ENCODE data around the gene WDFY4.
A peak's percentile ranks its signal among the peaks of the same experiment; 100 is the strongest.

The WDFY4 gene

DNA sequence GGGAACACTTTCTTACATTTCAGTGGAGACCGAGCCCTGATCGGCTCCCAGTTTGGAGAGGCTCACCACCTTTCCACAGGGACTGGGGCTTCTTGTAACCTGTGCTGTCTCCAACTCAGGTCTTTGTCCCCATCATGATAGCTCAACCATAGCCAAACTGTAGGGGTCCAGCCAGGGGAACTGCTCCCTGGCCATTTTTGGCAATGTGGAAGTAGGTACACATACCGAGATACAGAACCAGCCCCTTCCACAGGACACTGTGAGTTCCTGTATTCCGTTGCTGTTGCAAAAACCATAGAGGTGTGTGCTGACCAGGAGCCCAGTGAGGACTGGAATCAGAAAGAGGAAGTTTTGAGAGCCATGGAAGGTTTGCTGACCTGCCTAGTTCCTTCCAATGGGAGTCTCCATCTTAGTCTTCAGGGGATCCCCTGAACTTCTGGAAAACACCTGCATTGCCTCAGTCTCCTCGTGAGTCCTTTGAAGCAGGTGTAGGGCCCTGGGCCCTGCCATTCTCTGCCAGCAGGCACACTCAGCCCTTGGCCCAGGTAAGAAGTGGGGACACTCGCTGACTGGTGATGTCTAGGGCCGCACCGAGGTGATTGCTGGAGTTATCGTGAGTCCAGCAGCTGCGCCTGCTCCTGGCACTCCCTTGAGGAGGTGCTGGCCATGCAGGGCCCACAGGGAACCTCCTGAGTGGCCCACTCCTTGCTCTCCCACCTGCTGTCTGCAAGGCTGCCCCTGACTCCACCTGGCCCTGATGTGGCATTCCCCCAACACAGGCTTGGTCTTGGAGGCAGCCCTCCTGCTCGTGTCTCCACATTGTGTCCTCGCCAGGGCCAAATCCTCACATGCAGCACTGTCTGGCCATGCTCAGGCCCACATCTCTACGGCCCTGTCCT is 11.2 kb downstream of the WDFY4 start:
- no peaks in the 10 kb centered on the region for H3K9me3 ChIP-seq (ENCODE audit: control insufficient read depth, low read length)
- H3K4me2 ChIP-seq (ENCODE audit: low read length, poor library complexity, severe bottlenecking) = no peak overlapping the region
- H3K36me3 ChIP-seq (ENCODE audit: control insufficient read depth in 1 of 2, insufficient read depth in 2 of 2, low read depth in 1 of 2, low read length in 2 of 2) = no peaks in the 10 kb centered on the region
- peak overlapping the region in 1 of 2 experiments; percentile 58 for H3K14ac ChIP-seq (ENCODE audit: low read length in 2 of 2)
- no peaks in the 10 kb centered on the region for H3K4me1 ChIP-seq (ENCODE audit: control insufficient read depth, insufficient read depth, low read depth, low read length)
- no peak overlapping the region for H3K23ac ChIP-seq (ENCODE audit: low read length in 2 of 2)
- no peak overlapping the region for H2BK12ac ChIP-seq (ENCODE audit: low read length in 2 of 2)
- H3K18ac ChIP-seq (ENCODE audit: low read depth in 1 of 2, low read length in 2 of 2) = no peak overlapping the region
- peaks cover 32 to 85% of the 10 kb centered on the region in 2 experiments for H3K27me3 ChIP-seq (ENCODE audit: control insufficient read depth in 1 of 2, insufficient read depth in 1 of 2, low read length in 2 of 2)
- no peak overlapping the region for H2BK120ac ChIP-seq (ENCODE audit: low read depth, low read length)
- no peak overlapping the region for H3K27ac ChIP-seq (ENCODE audit: low read length, poor library complexity, severe bottlenecking)
- no peak overlapping the region for H3K4me3 ChIP-seq (ENCODE audit: insufficient read depth in 1 of 2, low read depth in 1 of 2, low read length in 2 of 2)
- 86% methylated on average over 10 of the region's 13 CpGs for WGBS
- no peak overlapping the region for H2BK5ac ChIP-seq (ENCODE audit: low read depth, low read length, poor library complexity, severe bottlenecking)
- H2AFZ ChIP-seq (ENCODE audit: low read depth, low read length) = no peak overlapping the region
- no peak overlapping the region for H4K91ac ChIP-seq (ENCODE audit: low read length)
- no peak overlapping the region for H2AK5ac ChIP-seq (ENCODE audit: low read length, severe bottlenecking)
- no peak overlapping the region for H4K8ac ChIP-seq (ENCODE audit: low read length)
- DNase-seq = no peak
- H3K9ac ChIP-seq (ENCODE audit: low read length) = no peak overlapping the region
- H3K4ac ChIP-seq (ENCODE audit: low read depth in 1 of 2, low read length in 2 of 2) = no peak overlapping the region
- H3K79me1 ChIP-seq (replicated peaks; ENCODE audit: low read length, poor library complexity, severe bottlenecking) = no peaks in the 10 kb centered on the region
- no peak overlapping the region for H2BK15ac ChIP-seq (ENCODE audit: low read depth, poor library complexity, severe bottlenecking)

DNA sequence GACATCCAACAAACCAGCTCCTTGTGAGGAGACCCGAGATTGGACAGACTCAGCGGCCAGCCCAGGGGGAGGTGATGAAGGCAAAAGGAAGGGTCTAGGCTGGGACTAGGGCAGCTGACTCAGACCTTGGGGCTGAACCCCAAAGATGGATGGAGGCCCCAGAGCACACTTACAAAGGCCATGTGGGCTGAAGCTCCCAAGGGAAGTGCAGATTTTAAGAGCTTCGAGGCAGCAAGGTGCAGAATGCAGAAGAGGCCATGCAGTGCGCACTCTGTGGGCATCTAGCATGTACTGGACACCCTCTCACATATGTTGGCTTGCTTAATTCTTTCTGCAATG is 11.8 kb downstream of the WDFY4 start:
- no peaks in the 10 kb centered on the region for H3K36me3 ChIP-seq (ENCODE audit: control insufficient read depth in 1 of 2, insufficient read depth in 2 of 2, low read depth in 1 of 2, low read length in 2 of 2)
- no peak overlapping the region for H2BK12ac ChIP-seq (ENCODE audit: low read length in 2 of 2)
- H3K27me3 ChIP-seq (ENCODE audit: control insufficient read depth in 1 of 2, insufficient read depth in 1 of 2, low read length in 2 of 2) = peaks cover 29 to 85% of the 10 kb centered on the region in 2 experiments
- no peak overlapping the region for H3K4ac ChIP-seq (ENCODE audit: low read depth in 1 of 2, low read length in 2 of 2)
- H2BK5ac ChIP-seq (ENCODE audit: low read depth, low read length, poor library complexity, severe bottlenecking) = no peak overlapping the region
- H3K27ac ChIP-seq (ENCODE audit: low read length, poor library complexity, severe bottlenecking) = no peak overlapping the region
- no peak for DNase-seq
- no peak overlapping the region for H3K18ac ChIP-seq (ENCODE audit: low read depth in 1 of 2, low read length in 2 of 2)
- H3K4me3 ChIP-seq (ENCODE audit: insufficient read depth in 1 of 2, low read depth in 1 of 2, low read length in 2 of 2) = no peak overlapping the region
- H3K79me1 ChIP-seq (replicated peaks; ENCODE audit: low read length, poor library complexity, severe bottlenecking) = no peaks in the 10 kb centered on the region
- H2BK15ac ChIP-seq (ENCODE audit: low read depth, poor library complexity, severe bottlenecking) = no peak overlapping the region
- no peak overlapping the region for H2AK5ac ChIP-seq (ENCODE audit: low read length, severe bottlenecking)
- H3K9me3 ChIP-seq (ENCODE audit: control insufficient read depth, low read length) = no peaks in the 10 kb centered on the region
- no peak overlapping the region for H2BK120ac ChIP-seq (ENCODE audit: low read depth, low read length)
- no peak overlapping the region for H3K4me2 ChIP-seq (ENCODE audit: low read length, poor library complexity, severe bottlenecking)
- H2AFZ ChIP-seq (ENCODE audit: low read depth, low read length) = no peak overlapping the region
- no peaks in the 10 kb centered on the region for H3K4me1 ChIP-seq (ENCODE audit: control insufficient read depth, insufficient read depth, low read depth, low read length)
- 77% methylated on average over 4 of the region's 4 CpGs for WGBS
- no peak overlapping the region for H3K23ac ChIP-seq (ENCODE audit: low read length in 2 of 2)
- peak overlapping the region in 1 of 2 experiments; percentile 58 for H3K14ac ChIP-seq (ENCODE audit: low read length in 2 of 2)
- no peak overlapping the region for H4K8ac ChIP-seq (ENCODE audit: low read length)
- no peak overlapping the region for H4K91ac ChIP-seq (ENCODE audit: low read length)
- no peak overlapping the region for H3K9ac ChIP-seq (ENCODE audit: low read length)

DNA sequence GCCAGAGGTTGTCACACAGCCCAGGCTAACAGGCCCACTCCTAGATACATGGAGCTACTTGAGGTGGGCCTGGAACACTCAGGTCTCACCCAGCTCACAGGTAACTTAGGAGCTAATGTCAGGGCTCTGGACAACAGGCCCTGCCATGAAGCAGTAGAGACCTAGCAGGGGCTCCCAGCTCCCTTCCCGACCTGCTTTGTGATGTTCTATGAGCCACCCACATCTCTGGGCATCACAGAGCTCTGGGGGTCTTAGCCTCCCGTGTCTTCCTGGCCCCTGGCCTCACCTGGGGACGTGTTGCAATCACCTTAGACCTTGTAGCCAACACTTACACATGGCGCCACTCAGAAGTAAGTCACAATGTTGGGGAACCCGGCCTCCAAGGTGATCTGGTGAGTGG is 12.4 kb downstream of the WDFY4 start:
- no peak overlapping the region for H4K91ac ChIP-seq (ENCODE audit: low read length)
- H3K79me1 ChIP-seq (replicated peaks; ENCODE audit: low read length, poor library complexity, severe bottlenecking) = no peaks in the 10 kb centered on the region
- H3K14ac ChIP-seq (ENCODE audit: low read length in 2 of 2) = no peak overlapping the region
- no peak overlapping the region for H4K8ac ChIP-seq (ENCODE audit: low read length)
- no peak overlapping the region for H3K9ac ChIP-seq (ENCODE audit: low read length)
- H3K4me2 ChIP-seq (ENCODE audit: low read length, poor library complexity, severe bottlenecking) = no peak overlapping the region
- no peak overlapping the region for H3K4ac ChIP-seq (ENCODE audit: low read depth in 1 of 2, low read length in 2 of 2)
- H3K9me3 ChIP-seq (ENCODE audit: control insufficient read depth, low read length) = no peaks in the 10 kb centered on the region
- H2AK5ac ChIP-seq (ENCODE audit: low read length, severe bottlenecking) = no peak overlapping the region
- H2AFZ ChIP-seq (ENCODE audit: low read depth, low read length) = peak overlapping the region; percentile 21
- H3K23ac ChIP-seq (ENCODE audit: low read length in 2 of 2) = no peak overlapping the region
- no peaks in the 10 kb centered on the region for H3K4me1 ChIP-seq (ENCODE audit: control insufficient read depth, insufficient read depth, low read depth, low read length)
- no peak overlapping the region for H2BK120ac ChIP-seq (ENCODE audit: low read depth, low read length)
- no peak overlapping the region for H3K18ac ChIP-seq (ENCODE audit: low read depth in 1 of 2, low read length in 2 of 2)
- no peak overlapping the region for H2BK12ac ChIP-seq (ENCODE audit: low read length in 2 of 2)
- no peaks in the 10 kb centered on the region for H3K36me3 ChIP-seq (ENCODE audit: control insufficient read depth in 1 of 2, insufficient read depth in 2 of 2, low read depth in 1 of 2, low read length in 2 of 2)
- no peak overlapping the region for H3K27ac ChIP-seq (ENCODE audit: low read length, poor library complexity, severe bottlenecking)
- 71% methylated on average over 5 of the region's 5 CpGs for WGBS
- no peak overlapping the region for H3K4me3 ChIP-seq (ENCODE audit: insufficient read depth in 1 of 2, low read depth in 1 of 2, low read length in 2 of 2)
- H2BK15ac ChIP-seq (ENCODE audit: low read depth, poor library complexity, severe bottlenecking) = no peak overlapping the region
- H2BK5ac ChIP-seq (ENCODE audit: low read depth, low read length, poor library complexity, severe bottlenecking) = no peak overlapping the region
- peaks cover 24 to 84% of the 10 kb centered on the region in 2 experiments for H3K27me3 ChIP-seq (ENCODE audit: control insufficient read depth in 1 of 2, insufficient read depth in 1 of 2, low read length in 2 of 2)
- DNase-seq = no peak

DNA sequence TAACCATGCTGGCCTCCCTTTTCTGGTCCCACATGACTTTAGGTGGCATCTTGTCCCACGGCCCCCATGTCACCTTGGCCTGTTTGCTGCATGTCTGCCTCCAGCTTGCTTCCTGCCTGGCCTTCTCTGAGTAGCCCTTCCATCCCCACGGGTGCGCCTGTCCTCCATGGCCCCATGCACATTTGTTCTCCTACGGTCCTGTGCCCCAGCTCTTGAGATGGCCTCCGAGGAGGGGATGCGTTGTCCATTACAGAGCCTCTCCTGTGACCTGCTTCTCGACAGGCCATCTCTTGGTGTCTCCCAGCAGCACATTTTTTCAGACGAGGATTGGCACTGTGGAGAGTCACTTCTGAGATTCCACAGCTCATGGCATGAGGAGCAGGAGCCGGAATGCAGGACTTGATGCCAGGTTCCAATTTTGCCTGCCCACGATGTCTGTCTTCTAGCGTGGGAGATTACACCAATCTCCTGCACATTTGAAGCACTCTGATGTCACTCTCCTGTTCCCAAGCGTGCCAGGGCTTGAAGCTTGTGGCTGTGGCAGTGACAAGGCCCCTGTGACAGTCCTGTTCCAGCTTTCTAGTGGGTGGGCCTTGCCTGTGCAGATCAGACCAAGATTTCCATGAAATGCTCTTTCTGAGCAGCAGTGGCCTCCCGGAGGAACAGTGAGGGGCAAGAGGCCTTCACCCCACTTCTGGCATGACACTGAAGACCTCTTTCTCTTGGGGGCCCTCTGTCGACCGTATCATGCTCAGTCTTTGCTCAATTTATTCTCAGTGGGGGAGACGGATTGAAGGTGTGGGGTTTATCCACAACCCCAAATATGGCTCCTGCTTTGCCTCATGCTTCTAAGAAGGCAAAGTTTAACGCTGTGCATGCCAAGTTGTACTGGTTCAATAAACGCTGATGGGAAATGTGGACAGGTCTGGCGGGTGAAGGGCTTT is 13.4 kb downstream of the WDFY4 start:
- no peak overlapping the region for H3K18ac ChIP-seq (ENCODE audit: low read depth in 1 of 2, low read length in 2 of 2)

More for the DNA sequence above, 13.4 kb downstream of the WDFY4 start:
- Histone ChIP-seq H4K8ac (ENCODE audit: low read length) (no peak overlapping the region), H2AK5ac (ENCODE audit: low read length, severe bottlenecking) (no peak overlapping the region), H3K36me3 (ENCODE audit: control insufficient read depth in 1 of 2, insufficient read depth in 2 of 2, low read depth in 1 of 2, low read length in 2 of 2) (no peaks in the 10 kb centered on the region), H3K27ac (ENCODE audit: low read length, poor library complexity, severe bottlenecking) (no peak overlapping the region), H3K9me3 (ENCODE audit: control insufficient read depth, low read length) (no peaks in the 10 kb centered on the region), H2BK120ac (ENCODE audit: low read depth, low read length) (no peak overlapping the region), H3K23ac (ENCODE audit: low read length in 2 of 2) (no peak overlapping the region), H3K9ac (ENCODE audit: low read length) (no peak overlapping the region), H4K91ac (ENCODE audit: low read length) (no peak overlapping the region), H2BK5ac (ENCODE audit: low read depth, low read length, poor library complexity, severe bottlenecking) (no peak overlapping the region), H3K4me1 (ENCODE audit: control insufficient read depth, insufficient read depth, low read depth, low read length) (no peaks in the 10 kb centered on the region), H3K4me3 (ENCODE audit: insufficient read depth in 1 of 2, low read depth in 1 of 2, low read length in 2 of 2) (no peak overlapping the region), H3K4me2 (ENCODE audit: low read length, poor library complexity, severe bottlenecking) (no peak overlapping the region), H3K14ac (ENCODE audit: low read length in 2 of 2) (no peak overlapping the region), H3K27me3 (ENCODE audit: control insufficient read depth in 1 of 2, insufficient read depth in 1 of 2, low read length in 2 of 2) (peaks cover 22 to 84% of the 10 kb centered on the region in 2 experiments), H2BK15ac (ENCODE audit: low read depth, poor library complexity, severe bottlenecking) (no peak overlapping the region), H3K79me1 (replicated peaks; ENCODE audit: low read length, poor library complexity, severe bottlenecking) (no peaks in the 10 kb centered on the region), H2BK12ac (ENCODE audit: low read length in 2 of 2) (no peak overlapping the region), H2AFZ (ENCODE audit: low read depth, low read length) (no peak overlapping the region), H3K4ac (ENCODE audit: low read depth in 1 of 2, low read length in 2 of 2) (no peak overlapping the region)
- no peak for DNase-seq
- WGBS = 80% methylated on average over 19 of the region's 19 CpGs
